Measurements from ENCODE around the gene POLD3. TPM values are rescaled to one million over a fixed set of nuclear protein-coding genes. Genes with fewer than 3 reads are reported as not detected.

The POLD3 gene
- total RNA-seq, 1 donor from 2014 or later: 27.9 TPM

DNA sequence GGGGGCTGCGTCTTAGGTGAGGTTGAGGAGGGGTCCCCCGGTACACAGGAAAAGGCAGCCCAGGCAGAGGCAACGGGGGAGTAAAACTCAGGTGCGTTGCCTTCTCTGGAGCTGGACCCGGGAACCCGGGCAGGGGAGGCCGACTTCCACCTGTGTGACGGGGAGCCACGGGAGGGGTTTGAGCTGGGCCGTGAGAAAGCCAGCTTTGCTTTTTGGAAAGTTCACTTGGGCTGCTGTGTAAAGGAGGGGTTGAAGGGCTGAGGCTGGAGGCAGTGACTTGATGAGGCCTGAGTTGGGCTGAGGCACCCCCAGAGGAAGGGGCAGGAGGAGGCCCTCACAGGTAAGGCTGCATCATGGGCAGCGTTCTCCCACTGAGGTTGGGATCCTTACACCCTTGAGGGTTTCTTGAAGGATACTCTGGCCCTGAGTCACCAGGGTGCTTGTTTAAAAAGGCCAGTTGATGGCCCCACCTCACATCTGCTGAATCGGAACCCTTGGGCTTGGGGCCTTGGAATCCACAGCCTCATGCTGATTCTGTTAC is 91.6 kb downstream of the POLD3 start:
- DNase-seq (ENCODE audit: low spot score, unreplicated experiment): no peak
- TF ChIP-seq, protein P1, sequence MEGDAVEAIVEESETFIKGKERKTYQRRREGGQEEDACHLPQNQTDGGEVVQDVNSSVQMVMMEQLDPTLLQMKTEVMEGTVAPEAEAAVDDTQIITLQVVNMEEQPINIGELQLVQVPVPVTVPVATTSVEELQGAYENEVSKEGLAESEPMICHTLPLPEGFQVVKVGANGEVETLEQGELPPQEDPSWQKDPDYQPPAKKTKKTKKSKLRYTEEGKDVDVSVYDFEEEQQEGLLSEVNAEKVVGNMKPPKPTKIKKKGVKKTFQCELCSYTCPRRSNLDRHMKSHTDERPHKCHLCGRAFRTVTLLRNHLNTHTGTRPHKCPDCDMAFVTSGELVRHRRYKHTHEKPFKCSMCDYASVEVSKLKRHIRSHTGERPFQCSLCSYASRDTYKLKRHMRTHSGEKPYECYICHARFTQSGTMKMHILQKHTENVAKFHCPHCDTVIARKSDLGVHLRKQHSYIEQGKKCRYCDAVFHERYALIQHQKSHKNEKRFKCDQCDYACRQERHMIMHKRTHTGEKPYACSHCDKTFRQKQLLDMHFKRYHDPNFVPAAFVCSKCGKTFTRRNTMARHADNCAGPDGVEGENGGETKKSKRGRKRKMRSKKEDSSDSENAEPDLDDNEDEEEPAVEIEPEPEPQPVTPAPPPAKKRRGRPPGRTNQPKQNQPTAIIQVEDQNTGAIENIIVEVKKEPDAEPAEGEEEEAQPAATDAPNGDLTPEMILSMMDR (IDR thresholded peaks at IDR 0.05; ENCODE audit: unreplicated experiment): no peak
- peaks cover 2% of the 10 kb centered on the region for H3K4me1 Mint-ChIP-seq (ENCODE audit: low read depth)
- H3K27ac Mint-ChIP-seq: no peak overlapping the region
- no peaks in the 10 kb centered on the region for H3K36me3 Mint-ChIP-seq (ENCODE audit: insufficient read depth)
- H3K9me3 Mint-ChIP-seq (ENCODE audit: low read depth): no peaks in the 10 kb centered on the region
- peak overlapping the region; percentile 37 for H3K4me3 Mint-ChIP-seq (ENCODE audit: low read depth)
- peaks cover 12% of the 10 kb centered on the region for H3K27me3 Mint-ChIP-seq

DNA sequence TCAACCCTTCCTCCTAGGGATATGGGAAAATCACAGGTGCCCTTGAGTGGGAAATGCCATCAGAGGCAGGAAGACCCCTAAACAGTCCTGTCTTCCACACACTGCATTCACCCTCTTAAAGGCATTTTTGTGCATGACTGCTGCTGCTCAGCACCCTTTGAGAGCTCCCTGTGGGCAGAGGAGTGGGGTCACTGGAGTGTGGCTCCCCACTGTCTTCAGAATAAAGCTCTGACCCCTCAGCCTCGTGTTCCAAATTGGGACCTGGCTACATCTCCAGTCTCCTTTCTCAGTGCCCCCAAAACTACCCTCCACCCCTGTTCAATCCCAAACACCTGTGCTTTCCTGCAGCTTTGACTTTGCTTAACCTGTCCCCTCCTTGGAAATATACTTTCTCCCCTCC is 92.3 kb downstream of the POLD3 start:
- no peak for DNase-seq (ENCODE audit: low spot score, unreplicated experiment)
- no peak overlapping the region for H3K27ac Mint-ChIP-seq
- peaks cover 2% of the 10 kb centered on the region for H3K4me1 Mint-ChIP-seq (ENCODE audit: low read depth)
- H3K4me3 Mint-ChIP-seq (ENCODE audit: low read depth): no peak overlapping the region
- H3K9me3 Mint-ChIP-seq (ENCODE audit: low read depth): no peaks in the 10 kb centered on the region
- H3K36me3 Mint-ChIP-seq (ENCODE audit: insufficient read depth): no peaks in the 10 kb centered on the region
- TF ChIP-seq, protein P1 (IDR thresholded peaks at IDR 0.05; ENCODE audit: unreplicated experiment): no peak
- H3K27me3 Mint-ChIP-seq: peaks cover 12% of the 10 kb centered on the region

DNA sequence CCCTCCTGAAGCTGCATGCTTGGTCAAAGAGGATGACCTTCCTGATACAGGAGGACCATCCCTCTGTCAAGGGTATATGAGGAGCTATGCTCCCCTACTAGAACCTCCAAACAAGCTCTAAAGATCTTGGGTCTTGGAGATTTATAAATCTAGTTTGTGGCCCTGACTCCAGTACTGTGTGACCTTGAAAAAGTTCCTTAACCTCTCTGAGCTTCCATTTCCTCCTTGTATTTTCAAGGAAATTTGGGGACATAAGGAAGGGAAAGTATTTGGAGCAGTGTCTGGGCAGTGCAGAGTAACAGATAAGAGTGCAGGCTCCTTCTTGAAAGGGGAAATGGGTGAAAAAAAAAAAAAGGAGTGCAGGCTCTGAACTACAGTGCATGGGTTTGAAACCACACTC is 93.0 kb downstream of the POLD3 start:
- no peaks in the 10 kb centered on the region for H3K36me3 Mint-ChIP-seq (ENCODE audit: insufficient read depth)
- H3K9me3 Mint-ChIP-seq (ENCODE audit: low read depth): no peaks in the 10 kb centered on the region
- DNase-seq (ENCODE audit: low spot score, unreplicated experiment): no peak
- no peak overlapping the region for H3K4me3 Mint-ChIP-seq (ENCODE audit: low read depth)
- peaks cover 2% of the 10 kb centered on the region for H3K4me1 Mint-ChIP-seq (ENCODE audit: low read depth)
- H3K27me3 Mint-ChIP-seq: peaks cover 12% of the 10 kb centered on the region
- H3K27ac Mint-ChIP-seq: peak overlapping the region; percentile 85
- TF ChIP-seq, protein P1 (IDR thresholded peaks at IDR 0.05; ENCODE audit: unreplicated experiment): no peak

DNA sequence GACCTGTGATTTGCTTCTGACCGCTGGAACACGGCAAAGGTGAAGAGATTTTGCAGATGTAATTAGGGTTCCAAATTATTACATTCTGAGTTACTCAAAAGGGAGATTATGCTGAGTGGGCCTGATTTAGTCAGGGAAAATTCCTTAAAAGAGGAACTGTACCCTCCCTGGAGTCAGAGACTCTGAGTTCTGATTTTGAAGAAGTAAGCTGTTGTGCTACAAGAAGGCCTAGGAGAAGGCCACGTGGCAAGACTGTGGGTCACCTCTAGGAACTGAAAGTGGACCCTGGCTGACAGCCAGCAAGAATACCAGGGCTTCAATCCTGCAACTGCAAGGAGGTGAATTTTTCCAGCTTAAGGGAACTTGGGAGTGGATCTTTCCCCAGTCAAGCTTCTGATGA is 93.5 kb downstream of the POLD3 start:
- Mint-ChIP-seq H3K4me3 (ENCODE audit: low read depth) (no peak overlapping the region), H3K27ac (no peak overlapping the region), H3K27me3 (peaks cover 12% of the 10 kb centered on the region), H3K4me1 (ENCODE audit: low read depth) (peaks cover 2% of the 10 kb centered on the region), H3K9me3 (ENCODE audit: low read depth) (no peaks in the 10 kb centered on the region), H3K36me3 (ENCODE audit: insufficient read depth) (no peaks in the 10 kb centered on the region)
- TF ChIP-seq, protein P1 (IDR thresholded peaks at IDR 0.05; ENCODE audit: unreplicated experiment): no peak
- DNase-seq (ENCODE audit: low spot score, unreplicated experiment): no peak

DNA sequence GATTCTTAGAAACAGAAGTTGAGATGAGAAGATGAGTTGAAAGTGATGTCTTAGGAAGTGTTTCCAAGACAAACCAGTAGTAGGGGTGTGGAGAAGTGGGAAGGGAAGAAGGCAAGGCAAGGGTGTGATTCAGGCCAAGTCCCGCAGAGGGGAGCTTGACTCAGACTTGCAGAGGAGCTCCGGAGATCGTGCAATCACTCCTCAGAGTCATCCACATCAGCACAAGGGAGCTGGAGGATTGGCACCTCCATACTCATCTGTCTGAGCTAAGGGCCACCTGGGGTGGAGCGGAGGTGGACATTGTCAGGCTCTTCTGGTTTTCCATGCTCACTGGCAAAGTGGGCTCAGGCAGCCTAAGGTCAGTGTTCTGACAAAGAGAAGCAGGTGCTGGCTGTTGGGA is 94.4 kb downstream of the POLD3 start:
- Mint-ChIP-seq H3K9me3 (ENCODE audit: low read depth) (no peaks in the 10 kb centered on the region), H3K27ac (no peak overlapping the region), H3K4me3 (ENCODE audit: low read depth) (no peak overlapping the region), H3K27me3 (peaks cover 10% of the 10 kb centered on the region), H3K4me1 (ENCODE audit: low read depth) (peaks cover 2% of the 10 kb centered on the region), H3K36me3 (ENCODE audit: insufficient read depth) (no peaks in the 10 kb centered on the region)
- DNase-seq (ENCODE audit: low spot score, unreplicated experiment): no peak
- TF ChIP-seq, protein P1 (IDR thresholded peaks at IDR 0.05; ENCODE audit: unreplicated experiment): no peak
